Smooth muscle cell (in vitro differentiated cells): ENCODE results near the gene CCNY. TPM values are rescaled to one million over a fixed set of nuclear protein-coding genes. Genes with fewer than 3 reads are reported as not detected.

Experiments
- DNase-seq: peaks from one replicate; lab custom pipeline; 2025; ENCODE audit not compliant: unreplicated experiment; lab: John Stamatoyannopoulos, UW
- H2AFZ ChIP-seq: fragments of 200-600 bp; sonication (generic); 2 replicates; pipeline ENCODE4 v1.6.0; 2016; ENCODE audit warnings: antibody characterized with exemption, low read depth, mild to moderate bottlenecking
- H3F3A ChIP-seq: fragments of 200-600 bp; sonication (generic); 2 replicates; pipeline ENCODE4 v1.6.0; 2017; ENCODE audit warnings: antibody characterized with exemption, low read depth
- H3K27ac ChIP-seq: fragments of 200-600 bp; sonication (generic); 2 replicates; pipeline ENCODE4 v1.5.1; 2016; ENCODE audit warnings: low read depth, mild to moderate bottlenecking
- H3K27me3 ChIP-seq: fragments of 200-600 bp; sonication (generic); 2 replicates; pipeline ENCODE4 v1.6.1; 2016; ENCODE audit warnings: low read depth, mild to moderate bottlenecking
- H3K36me3 ChIP-seq: fragments of 200-600 bp; sonication (generic); 2 replicates; pipeline ENCODE4 v1.5.1; 2016; ENCODE audit warnings: low read depth
- H3K4me1 ChIP-seq: fragments of 200-600 bp; sonication (generic); 2 replicates; pipeline ENCODE4 v1.5.1; 2016; ENCODE audit warnings: low read depth
- H3K4me2 ChIP-seq: fragments of 200-600 bp; sonication (generic); 2 replicates; pipeline ENCODE4 v1.6.0; 2016; ENCODE audit warnings: mild to moderate bottlenecking
- H3K4me3 ChIP-seq: fragments of 200-600 bp; sonication (generic); 2 replicates; pipeline ENCODE4 v1.5.1; 2016; ENCODE audit warnings: mild to moderate bottlenecking
- H3K79me2 ChIP-seq: fragments of 200-600 bp; sonication (generic); 2 replicates; pipeline ENCODE4 v1.6.0; 2016; ENCODE audit warnings: low read depth, mild to moderate bottlenecking
- H3K9ac ChIP-seq: fragments of 200-600 bp; sonication (generic); 2 replicates; pipeline ENCODE4 v1.6.0; 2016; ENCODE audit warnings: low read depth
- H3K9me3 ChIP-seq: fragments of 200-600 bp; sonication (generic); replicated peaks from 2 replicates; pipeline ENCODE4 v1.5.1; 2016; ENCODE audit warnings: low read depth
- H4K20me1 ChIP-seq: fragments of 200-600 bp; sonication (generic); 2 replicates; pipeline ENCODE4 v1.6.0; 2016; ENCODE audit warnings: low read depth
- CTCF ChIP-seq: fragments of 200-600 bp; sonication (generic); IDR thresholded peaks from 2 replicates; pipeline ENCODE4 v1.5.1; 2017; ENCODE audit warnings: borderline replicate concordance, mild to moderate bottlenecking, antibody characterized with exemption; ENCODE audit not compliant: insufficient read depth, poor library complexity, severe bottlenecking
- WGBS: methylation state at CpG from one replicate; pipeline ENCODE4 v1.1.7; 2016; ENCODE audit warnings: low lambda C conversion rate; 5-methylcytosine and 5-hydroxymethylcytosine counted together
- polyA plus RNA-seq: library from polyadenylated mRNA; unstranded; fragments of >200 nt; fragmentation: Nextera tagmentation; extraction: Ambion mirVana; gene quantifications from 2 replicates; pipeline ENCODE4 v1.2.1, GENCODE V29; 2016
- total RNA-seq: library from RNA; depleted of rRNA; stranded (reverse); fragments of >200 nt; gene quantifications from 2 replicates; pipeline ENCODE4 v1.2.3, GENCODE V29; 2014

Gene CCNY
- total and polyA plus RNA-seq, 2 experiments from 2014 or later = 46.9 to 57.5 TPM

GRCh38 chr10:35464825-35465456 lies 128.6 kb downstream of the CCNY start:
- no peak for DNase-seq
- H3K79me2 ChIP-seq = peaks cover 84% of the 10 kb centered on the region
- WGBS = 68% methylated on average over 11 of the region's 11 CpGs
- H3K27ac ChIP-seq = no peak overlapping the region
- H3K4me2 ChIP-seq = peak overlapping the region; percentile 39
- no peak overlapping the region for H2AFZ ChIP-seq
- H3K27me3 ChIP-seq = no peaks in the 10 kb centered on the region
- H3K36me3 ChIP-seq = no peaks in the 10 kb centered on the region
- H3K4me3 ChIP-seq = no peak overlapping the region
- no peak overlapping the region for H3K9ac ChIP-seq
- no peak for TF ChIP-seq CTCF
- H3K9me3 ChIP-seq = no peaks in the 10 kb centered on the region
- peaks cover 98% of the 10 kb centered on the region for H4K20me1 ChIP-seq
- H3K4me1 ChIP-seq = peaks cover 45% of the 10 kb centered on the region
- H3F3A ChIP-seq = peaks cover 4% of the 10 kb centered on the region

DNA sequence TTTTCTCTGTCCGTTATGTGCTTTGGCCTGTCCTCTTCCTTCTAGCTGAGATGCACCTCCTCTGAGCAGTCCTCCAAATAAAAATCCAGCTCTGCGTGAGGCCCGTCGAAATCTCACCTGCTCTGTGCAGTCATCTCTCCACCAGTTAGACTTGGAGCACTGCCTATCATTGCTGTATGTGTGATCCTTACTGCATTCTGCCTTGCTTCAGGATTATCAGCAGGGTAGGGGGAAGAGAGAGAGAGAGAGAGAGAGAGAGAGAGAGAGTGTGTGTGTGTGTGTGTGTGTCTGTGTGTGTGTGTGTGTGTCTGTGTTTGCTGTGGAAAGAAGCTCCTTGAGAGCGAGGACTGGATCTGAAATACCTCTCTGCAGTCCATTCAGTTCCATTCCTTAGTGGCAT lies 129.4 kb downstream of the CCNY start:
- peaks cover 98% of the 10 kb centered on the region for H4K20me1 ChIP-seq
- H3K9ac ChIP-seq = no peak overlapping the region
- no peak overlapping the region for H3K4me3 ChIP-seq
- H3K79me2 ChIP-seq = peaks cover 77% of the 10 kb centered on the region
- no peak for TF ChIP-seq CTCF
- H3K27ac ChIP-seq = no peak overlapping the region
- no peak for DNase-seq
- peaks cover 4% of the 10 kb centered on the region for H3F3A ChIP-seq
- H3K27me3 ChIP-seq = no peaks in the 10 kb centered on the region
- H3K9me3 ChIP-seq = no peaks in the 10 kb centered on the region
- no peaks in the 10 kb centered on the region for H3K36me3 ChIP-seq
- H2AFZ ChIP-seq = no peak overlapping the region
- WGBS = 88% methylated on average over 5 of the region's 5 CpGs
- H3K4me2 ChIP-seq = no peak overlapping the region
- H3K4me1 ChIP-seq = peaks cover 51% of the 10 kb centered on the region

DNA sequence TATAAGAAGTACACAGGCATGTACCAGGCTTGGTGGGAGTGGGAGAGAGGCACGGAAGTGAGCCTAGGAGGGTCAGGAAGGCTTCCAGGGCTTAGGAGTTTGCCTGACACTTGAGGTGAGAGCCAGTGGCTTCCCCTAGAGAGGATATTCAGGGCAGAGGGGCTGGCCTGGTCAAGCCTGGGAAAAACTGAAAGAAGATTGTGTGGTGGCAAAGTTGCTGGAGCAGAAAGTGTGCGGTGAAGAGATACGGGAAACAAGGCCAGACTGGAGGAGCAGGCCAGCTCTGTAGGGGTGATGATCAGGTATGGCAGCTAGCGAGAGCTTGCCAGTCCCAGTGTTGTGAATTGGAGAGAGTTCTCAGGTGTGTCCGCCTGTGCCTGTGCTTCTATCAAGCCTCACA lies 129.9 kb downstream of the CCNY start:
- no peak for TF ChIP-seq CTCF

DNA sequence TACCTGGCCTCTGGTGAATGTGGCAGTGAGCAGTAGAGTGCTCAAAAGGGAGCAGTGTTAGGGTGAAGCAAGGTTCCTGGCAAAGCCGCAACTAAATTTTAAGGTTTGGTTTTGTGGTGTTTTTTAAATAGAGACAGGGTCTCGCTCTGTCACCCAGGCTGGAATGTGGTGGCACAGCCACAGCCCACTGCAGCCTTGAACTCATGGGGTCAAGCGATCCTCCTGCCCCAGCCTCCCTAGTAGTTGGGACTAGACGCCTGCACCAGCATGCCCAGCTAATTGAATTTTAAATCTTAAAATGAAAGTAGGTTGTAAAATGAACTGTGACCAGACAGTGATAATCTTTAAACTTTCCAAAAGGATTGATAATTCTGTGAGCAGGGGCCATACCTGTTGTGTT lies 130.4 kb downstream of the CCNY start:
- Histone ChIP-seq H4K20me1 (peaks cover 98% of the 10 kb centered on the region), H3K27me3 (no peaks in the 10 kb centered on the region), H3K9me3 (no peaks in the 10 kb centered on the region), H3K4me2 (no peak overlapping the region), H3F3A (peaks cover 4% of the 10 kb centered on the region), H3K79me2 (peaks cover 72% of the 10 kb centered on the region), H3K9ac (no peak overlapping the region), H3K4me1 (peaks cover 49% of the 10 kb centered on the region), H3K4me3 (no peak overlapping the region), H3K36me3 (no peaks in the 10 kb centered on the region), H2AFZ (no peak overlapping the region), H3K27ac (no peak overlapping the region)
- no peak for DNase-seq
- TF ChIP-seq CTCF = no peak
- 93% methylated on average over 4 of the region's 4 CpGs for WGBS

More for the DNA sequence above, 129.9 kb downstream of the CCNY start:
- H3K9me3 ChIP-seq = no peaks in the 10 kb centered on the region
- H4K20me1 ChIP-seq = peaks cover 98% of the 10 kb centered on the region
- WGBS = 95% methylated on average over 5 of the region's 5 CpGs
- no peak overlapping the region for H3K27ac ChIP-seq
- no peak overlapping the region for H3K4me3 ChIP-seq
- H3K4me1 ChIP-seq = peaks cover 50% of the 10 kb centered on the region
- H2AFZ ChIP-seq = no peak overlapping the region
- peaks cover 74% of the 10 kb centered on the region for H3K79me2 ChIP-seq
- no peak for DNase-seq
- H3K36me3 ChIP-seq = no peaks in the 10 kb centered on the region
- no peaks in the 10 kb centered on the region for H3K27me3 ChIP-seq
- peaks cover 4% of the 10 kb centered on the region for H3F3A ChIP-seq
- no peak overlapping the region for H3K9ac ChIP-seq
- H3K4me2 ChIP-seq = no peak overlapping the region
